Anterior cingulate cortex (tissue), 58 donors: ENCODE data around the gene ATP13A2.
"Not testable (repeated sequence)": the region's sequence is repeated elsewhere in the genome, so short reads cannot be mapped to it uniquely, and the experiment has no call there.

Experiments used
- DNase-seq, 58 donors: peaks; one replicate each; lab custom pipeline; 2025; lab: John Stamatoyannopoulos, UW

ATP13A2 gene

DNA sequence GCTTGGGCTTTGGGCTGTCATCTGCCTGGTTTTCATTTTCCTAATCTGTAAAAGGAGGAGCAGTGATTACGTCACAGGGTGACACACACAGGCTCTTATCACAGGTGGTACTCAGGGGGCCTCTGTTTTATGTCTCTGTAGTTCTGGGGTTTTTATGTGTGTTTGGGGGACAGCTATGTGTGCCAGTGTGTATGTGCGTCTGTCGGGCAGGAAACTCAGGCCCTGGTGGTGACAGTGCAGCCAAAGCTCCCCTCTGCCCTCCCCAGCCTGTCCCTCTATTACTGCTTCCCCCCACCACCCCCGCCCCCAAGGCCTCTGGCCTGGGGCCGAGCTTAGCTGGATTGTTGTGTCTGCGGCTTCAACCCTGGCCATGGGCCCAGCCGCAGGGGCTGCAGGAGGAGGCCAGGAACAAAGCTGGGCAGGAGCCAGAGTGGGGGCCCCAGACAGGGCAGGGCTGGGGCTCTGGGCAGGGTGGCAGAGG is 44.6 kb downstream of the ATP13A2 start:
- peak in 25 of 58 donors; percentile 5 to 60 (median 23) for DNase-seq

DNA sequence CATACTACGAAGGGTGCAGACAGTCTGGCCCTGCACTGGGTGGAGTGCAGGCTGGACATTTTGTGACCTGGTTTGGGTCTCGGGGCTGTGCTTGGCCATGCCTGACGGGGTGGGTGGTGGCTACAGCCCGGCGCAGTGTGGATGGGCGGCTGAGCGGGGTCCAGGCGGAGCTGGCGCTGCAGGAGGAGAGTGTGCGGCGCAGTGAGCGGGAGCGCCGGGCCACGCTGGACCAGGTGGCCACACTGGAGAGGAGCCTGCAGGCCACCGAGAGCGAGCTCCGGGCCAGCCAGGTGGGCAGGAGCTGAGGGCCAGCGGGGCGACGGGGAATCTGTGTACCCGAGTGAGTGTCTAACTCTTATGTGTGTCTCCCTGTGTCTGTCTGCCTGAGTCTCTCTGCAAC is 45.4 kb downstream of the ATP13A2 start:
- DNase-seq = no peak

GRCh38 chr1:16965486-16966067 is 46.2 kb downstream of the ATP13A2 start:
- no peak for DNase-seq

- DNase-seq = not testable (repeated sequence)
Measured at GRCh38 chr1:16964169-16964568, 47.6 kb downstream of the ATP13A2 start.

DNA sequence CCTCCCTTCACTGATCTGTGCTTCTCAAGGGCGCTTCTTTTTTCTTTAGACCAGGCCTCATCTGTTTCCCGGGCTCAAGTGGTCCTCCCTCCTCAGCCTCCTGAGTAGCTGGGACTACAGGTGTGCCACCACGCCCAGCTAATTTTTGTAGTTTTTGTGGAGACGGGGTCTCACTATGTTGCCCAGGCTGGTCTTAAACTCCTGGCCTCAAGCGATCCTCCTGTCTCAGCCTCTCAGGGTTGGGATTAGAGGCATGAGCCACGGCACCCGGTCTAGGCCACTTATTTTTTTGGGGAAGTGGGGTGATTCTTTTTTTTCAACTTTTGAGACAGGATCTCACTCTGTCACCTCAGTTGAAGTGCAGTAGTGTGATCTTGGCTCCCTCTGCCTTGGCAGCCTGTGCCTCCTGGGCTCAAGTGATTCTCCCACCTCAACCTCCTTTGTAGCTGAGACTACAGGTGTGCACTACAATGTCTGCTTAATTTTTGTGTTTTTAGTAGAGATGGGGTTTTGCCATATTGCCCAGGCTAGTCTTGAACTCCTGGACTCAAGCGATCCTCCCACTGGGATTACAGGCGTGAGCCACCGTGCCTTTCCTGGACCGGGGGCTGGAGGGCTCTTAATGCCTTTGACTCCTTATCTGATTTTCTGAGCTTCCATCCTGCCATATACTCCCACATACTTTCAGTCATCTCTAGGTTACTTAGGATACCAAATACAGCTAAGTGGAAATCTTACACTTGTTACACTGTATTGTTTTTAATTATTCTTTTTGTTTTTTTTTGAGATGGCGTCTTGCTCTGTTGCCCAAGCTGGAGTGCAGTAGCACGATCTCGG is 50.2 kb downstream of the ATP13A2 start:
- no peak for DNase-seq

GRCh38 chr1:16960560-16961296 is 51.0 kb downstream of the ATP13A2 start:
- peak in 46 of 58 donors; percentile 6 to 76 (median 41) for DNase-seq

GRCh38 chr1:16958475-16958874 is 53.3 kb downstream of the ATP13A2 start:
- DNase-seq = no peak

DNA sequence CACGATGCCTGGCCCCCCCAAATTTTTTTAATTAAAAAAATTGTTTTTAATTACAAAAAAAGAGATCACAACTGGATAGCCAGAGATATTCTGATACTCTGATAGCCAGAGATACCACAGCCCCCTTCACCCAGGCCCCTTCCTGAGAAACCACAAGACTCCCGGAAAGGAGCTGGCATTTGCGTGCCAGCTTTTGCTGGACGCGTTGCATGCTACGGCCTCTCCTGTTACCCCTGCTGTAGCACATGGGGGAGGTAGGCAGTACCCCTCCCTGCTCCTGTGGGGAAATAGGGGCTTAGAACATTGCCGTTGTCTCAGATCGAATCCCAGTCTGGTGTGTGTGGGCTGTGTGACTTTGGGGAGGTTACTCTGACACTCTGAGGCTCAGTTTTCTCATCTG is 54.0 kb downstream of the ATP13A2 start:
- no peak for DNase-seq

GRCh38 chr1:16956775-16957174 is 55.0 kb downstream of the ATP13A2 start:
- DNase-seq = no peak

- no peak for DNase-seq
Measured at GRCh38 chr1:16955186-16955585, 56.5 kb downstream of the ATP13A2 start.

- DNase-seq = no peak
Measured at GRCh38 chr1:16954579-16954978, 57.1 kb downstream of the ATP13A2 start.

DNA sequence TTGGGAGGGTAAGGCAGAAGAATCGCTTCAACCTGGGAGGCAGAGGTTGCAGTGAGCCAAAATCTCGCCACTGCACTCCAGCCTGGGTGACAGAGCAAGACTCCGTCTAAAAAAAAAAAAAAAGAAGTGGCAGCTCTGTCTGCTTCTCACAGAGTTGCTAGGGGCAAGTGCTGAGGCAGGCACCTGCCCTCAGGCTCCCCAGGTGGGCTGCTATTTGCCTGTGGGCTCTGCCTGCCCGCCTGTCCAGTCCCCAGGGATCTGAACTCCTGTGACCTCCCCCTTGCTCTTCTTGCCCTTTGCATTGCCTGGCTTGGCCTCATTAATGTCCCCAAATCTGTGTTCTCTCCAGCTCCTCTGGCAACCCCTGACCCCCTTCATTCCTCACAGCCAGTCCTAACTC is 59.4 kb downstream of the ATP13A2 start:
- not testable (repeated sequence) for DNase-seq

DNA sequence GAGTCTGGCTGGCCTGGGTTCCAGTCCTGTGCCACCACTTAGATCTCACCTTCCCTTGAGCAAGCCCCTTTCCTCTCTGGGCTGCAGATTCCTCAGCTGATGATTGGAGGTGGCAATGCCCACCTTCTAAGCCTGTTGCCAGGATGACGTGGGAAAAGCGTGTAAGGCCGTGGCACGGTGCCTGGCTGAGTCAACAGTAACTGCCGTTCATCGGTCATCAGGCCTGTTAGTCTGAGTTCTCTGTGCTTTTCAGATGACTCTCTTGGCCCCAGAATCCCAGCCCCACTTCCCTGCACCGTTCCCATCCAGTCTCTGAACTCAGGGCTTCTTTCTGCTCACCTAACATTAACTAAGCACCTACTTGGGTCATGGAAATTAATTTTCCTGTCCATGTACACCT is 62.7 kb downstream of the ATP13A2 start:
- not testable (repeated sequence) for DNase-seq

GRCh38 chr1:16948282-16948891 is 63.3 kb downstream of the ATP13A2 start:
- DNase-seq = not testable (repeated sequence)

GRCh38 chr1:16946646-16947045 is 65.1 kb downstream of the ATP13A2 start:
- no peak for DNase-seq

GRCh38 chr1:16946185-16946584 is 65.5 kb downstream of the ATP13A2 start:
- DNase-seq = not testable (repeated sequence)

- DNase-seq = not testable (repeated sequence)
Measured at GRCh38 chr1:16945512-16945911, 66.2 kb downstream of the ATP13A2 start.

GRCh38 chr1:16944038-16944437 is 67.7 kb downstream of the ATP13A2 start:
- DNase-seq = no peak

- DNase-seq = not testable (repeated sequence)
Measured at GRCh38 chr1:16939386-16940180, 72.1 kb downstream of the ATP13A2 start.
